IPS-18a (cell line): Measurements from ENCODE around the gene DACT1.

Experiments
- H3K27ac ChIP-seq: one replicate; pipeline ENCODE4 v1.5.1; 2013; ENCODE audit warnings: low read length
- H3K27me3 ChIP-seq: one replicate; pipeline ENCODE4 v1.6.1; 2013; ENCODE audit warnings: mild to moderate bottlenecking, low read length; ENCODE audit not compliant: control insufficient read depth, insufficient read depth
- H3K36me3 ChIP-seq: one replicate; pipeline ENCODE4 v1.6.1; 2013; ENCODE audit warnings: low read depth, low read length; ENCODE audit not compliant: control insufficient read depth
- H3K4me1 ChIP-seq: one replicate; pipeline ENCODE4 v1.6.1; 2013; ENCODE audit warnings: low read depth, low read length; ENCODE audit not compliant: control insufficient read depth
- H3K4me3 ChIP-seq: one replicate; pipeline ENCODE4 v1.5.1; 2013; ENCODE audit warnings: low read length
- H3K9ac ChIP-seq: one replicate; pipeline ENCODE4 v1.6.1; 2013; ENCODE audit warnings: mild to moderate bottlenecking, low read length, moderate library complexity
- H3K9me3 ChIP-seq: one replicate; pipeline ENCODE4 v1.6.1; 2013; ENCODE audit warnings: low read depth, low read length; ENCODE audit not compliant: control insufficient read depth

DACT1 gene

DNA sequence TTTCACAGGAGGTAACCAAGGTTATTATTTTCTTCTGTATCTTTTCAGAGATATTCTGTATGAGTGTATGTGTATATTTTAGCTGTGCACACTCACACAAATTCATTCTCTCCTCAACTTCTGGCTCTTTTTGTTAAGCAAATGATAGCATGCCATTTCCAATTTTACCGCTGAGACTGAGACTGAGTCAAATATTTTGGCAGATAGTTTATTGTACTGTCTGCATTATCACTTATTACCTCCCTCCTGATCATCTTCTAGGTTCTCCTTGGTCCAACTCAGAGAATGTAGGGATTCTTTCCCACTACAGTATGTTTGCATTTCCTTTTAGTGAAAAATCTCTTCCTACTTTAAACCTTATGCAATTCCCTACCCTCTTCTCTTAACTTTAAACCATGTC, 33.3 kb downstream of the DACT1 start:
- H3K27me3 ChIP-seq, result no peaks in the 10 kb centered on the region
- no peaks in the 10 kb centered on the region for H3K4me1 ChIP-seq
- H3K27ac ChIP-seq, result no peak overlapping the region
- H3K4me3 ChIP-seq, result no peak overlapping the region
- no peaks in the 10 kb centered on the region for H3K9me3 ChIP-seq
- no peak overlapping the region for H3K9ac ChIP-seq
- no peaks in the 10 kb centered on the region for H3K36me3 ChIP-seq

DNA sequence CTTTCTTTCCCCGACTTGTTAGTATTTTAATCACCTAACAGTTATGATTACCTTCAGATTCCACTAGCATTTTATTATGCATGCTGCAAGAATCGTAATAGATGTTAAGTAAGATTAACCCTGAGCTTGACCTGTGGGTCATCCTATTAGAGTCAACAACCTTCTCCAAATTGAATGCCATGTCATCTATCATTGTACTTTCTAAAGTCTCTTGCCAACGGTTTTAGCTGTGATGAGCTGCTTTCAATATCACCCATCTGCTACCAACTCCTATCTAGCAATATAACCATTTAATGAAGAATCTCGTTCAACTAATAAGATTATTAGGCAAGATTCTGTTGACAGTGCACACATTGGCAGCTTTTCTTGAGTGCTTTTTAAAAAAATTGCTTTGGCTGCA, 33.7 kb downstream of the DACT1 start:
- no peak overlapping the region for H3K9ac ChIP-seq
- H3K27ac ChIP-seq, result no peak overlapping the region
- H3K27me3 ChIP-seq, result no peaks in the 10 kb centered on the region
- no peaks in the 10 kb centered on the region for H3K9me3 ChIP-seq
- no peaks in the 10 kb centered on the region for H3K36me3 ChIP-seq
- no peaks in the 10 kb centered on the region for H3K4me1 ChIP-seq
- H3K4me3 ChIP-seq, result no peak overlapping the region

DNA sequence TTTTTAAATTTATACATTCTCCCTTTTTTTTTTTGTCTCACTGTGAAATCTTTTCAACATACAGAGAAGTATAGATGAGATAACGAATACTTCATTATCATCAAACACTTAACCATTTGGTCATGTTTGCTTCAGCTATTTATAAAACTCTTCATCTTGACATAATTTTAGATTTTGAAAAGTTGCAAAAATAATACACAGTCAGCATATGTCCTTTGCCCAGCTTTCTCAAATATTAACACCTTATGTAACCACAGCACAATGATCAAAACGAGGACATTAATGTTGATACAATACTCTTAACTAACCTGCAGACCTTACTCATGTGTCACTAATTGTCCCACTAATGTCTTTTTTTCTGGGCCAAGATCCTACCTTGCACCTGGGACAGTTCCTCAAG, 36.0 kb downstream of the DACT1 start:
- Histone ChIP-seq H3K4me3 (no peak overlapping the region), H3K27me3 (no peaks in the 10 kb centered on the region), H3K4me1 (no peaks in the 10 kb centered on the region), H3K9ac (no peak overlapping the region), H3K9me3 (no peaks in the 10 kb centered on the region), H3K27ac (no peak overlapping the region), H3K36me3 (no peaks in the 10 kb centered on the region)

DNA sequence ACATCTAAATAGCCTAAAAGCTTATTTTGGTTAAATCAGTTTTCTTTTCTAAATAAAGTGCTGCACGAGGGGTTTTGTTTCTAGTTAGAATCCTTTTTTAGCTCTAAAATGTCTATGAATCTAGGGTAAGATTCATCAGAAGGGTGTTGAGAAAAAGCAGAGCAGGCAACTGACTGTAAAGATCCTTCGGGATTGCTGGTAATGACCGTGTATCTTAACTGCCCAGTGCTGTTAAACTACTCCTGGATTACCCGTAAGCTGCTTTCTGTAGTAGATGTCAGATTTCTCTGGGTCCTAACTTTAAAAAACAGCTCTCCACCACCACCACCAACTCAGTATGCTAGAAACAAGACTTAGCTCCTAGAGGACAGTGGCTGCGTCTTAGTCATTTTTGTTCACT, 39.2 kb downstream of the DACT1 start:
- H3K4me1 ChIP-seq, result no peaks in the 10 kb centered on the region
- no peak overlapping the region for H3K27ac ChIP-seq
- H3K4me3 ChIP-seq, result no peak overlapping the region
- H3K36me3 ChIP-seq, result no peaks in the 10 kb centered on the region
- no peak overlapping the region for H3K9ac ChIP-seq
- no peaks in the 10 kb centered on the region for H3K27me3 ChIP-seq
- H3K9me3 ChIP-seq, result no peaks in the 10 kb centered on the region

DNA sequence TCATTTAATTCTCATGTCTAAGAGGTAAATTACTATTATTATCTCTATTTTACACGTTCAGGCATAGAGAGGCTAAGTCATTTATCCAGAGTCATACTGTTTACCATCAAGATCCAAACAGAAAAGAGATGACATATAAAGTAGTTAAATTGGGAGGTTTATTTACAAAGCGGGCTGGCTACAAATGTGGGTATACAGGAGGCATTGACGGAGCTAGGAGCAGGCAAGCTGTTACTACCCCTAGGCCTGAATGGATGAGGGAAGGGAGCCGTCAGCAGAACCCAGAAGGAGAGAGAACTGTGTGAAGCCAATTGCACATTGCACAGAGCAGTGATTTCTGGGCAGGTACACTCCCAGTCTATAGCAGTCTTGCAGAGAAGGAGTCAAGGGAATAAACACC, 39.8 kb downstream of the DACT1 start:
- no peak overlapping the region for H3K4me3 ChIP-seq
- no peak overlapping the region for H3K9ac ChIP-seq
- H3K4me1 ChIP-seq, result no peaks in the 10 kb centered on the region
- H3K27ac ChIP-seq, result no peak overlapping the region
- H3K36me3 ChIP-seq, result no peaks in the 10 kb centered on the region
- no peaks in the 10 kb centered on the region for H3K9me3 ChIP-seq
- no peaks in the 10 kb centered on the region for H3K27me3 ChIP-seq

DNA sequence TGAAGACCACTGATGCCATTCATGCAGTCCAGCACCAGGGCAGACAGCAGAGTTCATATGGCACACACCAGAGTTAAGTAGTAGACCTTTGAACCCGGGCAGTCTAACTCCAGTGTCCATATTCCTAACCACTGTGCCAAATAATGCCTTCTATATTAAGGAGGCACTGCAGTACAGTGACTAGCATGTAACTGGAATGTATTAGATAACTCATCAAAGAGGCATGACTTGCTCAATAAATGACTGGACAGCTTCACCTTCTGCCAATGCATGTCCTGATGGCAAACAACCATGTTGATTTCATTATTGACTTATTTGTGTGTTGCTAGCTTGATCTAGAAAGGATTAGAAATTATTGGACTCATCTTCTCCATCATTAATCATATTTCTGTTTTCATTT, 40.2 kb downstream of the DACT1 start:
- no peak overlapping the region for H3K27ac ChIP-seq
- H3K27me3 ChIP-seq, result no peaks in the 10 kb centered on the region
- no peaks in the 10 kb centered on the region for H3K4me1 ChIP-seq
- no peaks in the 10 kb centered on the region for H3K36me3 ChIP-seq
- no peak overlapping the region for H3K4me3 ChIP-seq
- H3K9me3 ChIP-seq, result no peaks in the 10 kb centered on the region
- H3K9ac ChIP-seq, result no peak overlapping the region

DNA sequence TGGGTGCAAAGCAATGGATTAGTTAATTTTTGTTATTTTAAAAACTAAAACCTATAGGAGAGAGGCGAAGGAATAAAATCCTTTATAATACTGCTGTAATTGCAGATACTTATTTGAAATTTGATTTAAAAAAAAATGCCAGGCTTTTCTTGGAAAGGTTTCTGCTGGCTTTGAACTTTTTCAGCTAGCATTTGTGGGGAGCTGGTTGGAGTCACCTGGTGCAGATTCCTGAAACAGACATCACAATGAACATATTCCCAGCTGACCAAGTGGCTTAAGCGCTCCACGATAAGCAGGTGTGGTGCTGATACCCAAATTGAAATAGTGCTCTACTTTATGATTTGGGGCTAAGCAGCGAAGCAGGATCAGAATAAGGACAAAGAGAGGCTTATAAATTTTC, 42.9 kb downstream of the DACT1 start:
- Histone ChIP-seq H3K36me3 (no peaks in the 10 kb centered on the region), H3K4me1 (no peaks in the 10 kb centered on the region), H3K27me3 (no peaks in the 10 kb centered on the region), H3K9ac (no peak overlapping the region), H3K27ac (no peak overlapping the region), H3K4me3 (no peak overlapping the region), H3K9me3 (no peaks in the 10 kb centered on the region)

DNA sequence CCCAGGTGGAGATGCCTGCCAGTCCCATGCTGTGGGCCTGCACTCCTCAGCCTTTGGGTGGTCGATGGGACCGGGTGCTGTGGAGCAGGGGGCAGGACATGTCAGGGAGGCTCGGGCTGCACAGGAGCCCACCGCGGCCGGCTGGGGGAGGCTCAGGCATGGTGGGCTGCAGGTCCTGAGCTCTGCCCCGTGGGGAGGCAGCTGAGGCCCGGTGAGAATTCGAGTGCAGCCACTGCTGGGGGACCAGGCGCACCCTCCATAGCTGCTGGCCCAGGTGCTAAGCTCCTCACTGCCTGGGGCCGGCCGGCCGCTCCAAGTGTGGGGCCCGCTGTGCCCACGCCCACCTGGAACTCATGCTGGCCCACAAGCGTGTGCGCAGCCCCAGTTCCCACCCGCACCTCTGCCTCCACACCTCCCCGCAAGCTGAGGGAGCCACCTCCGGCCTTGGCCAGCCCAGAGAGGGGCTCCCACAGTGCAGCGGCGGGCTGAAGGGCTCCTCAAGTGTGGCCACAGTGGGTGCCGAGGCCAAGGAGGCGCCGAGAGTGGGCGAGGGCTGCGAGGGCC, 49.6 kb downstream of the DACT1 start:
- H3K9ac ChIP-seq, result no peak overlapping the region
- no peak overlapping the region for H3K27ac ChIP-seq
- H3K27me3 ChIP-seq, result no peaks in the 10 kb centered on the region
- peaks cover 7% of the 10 kb centered on the region for H3K9me3 ChIP-seq
- no peaks in the 10 kb centered on the region for H3K36me3 ChIP-seq
- no peaks in the 10 kb centered on the region for H3K4me1 ChIP-seq
- no peak overlapping the region for H3K4me3 ChIP-seq

DNA sequence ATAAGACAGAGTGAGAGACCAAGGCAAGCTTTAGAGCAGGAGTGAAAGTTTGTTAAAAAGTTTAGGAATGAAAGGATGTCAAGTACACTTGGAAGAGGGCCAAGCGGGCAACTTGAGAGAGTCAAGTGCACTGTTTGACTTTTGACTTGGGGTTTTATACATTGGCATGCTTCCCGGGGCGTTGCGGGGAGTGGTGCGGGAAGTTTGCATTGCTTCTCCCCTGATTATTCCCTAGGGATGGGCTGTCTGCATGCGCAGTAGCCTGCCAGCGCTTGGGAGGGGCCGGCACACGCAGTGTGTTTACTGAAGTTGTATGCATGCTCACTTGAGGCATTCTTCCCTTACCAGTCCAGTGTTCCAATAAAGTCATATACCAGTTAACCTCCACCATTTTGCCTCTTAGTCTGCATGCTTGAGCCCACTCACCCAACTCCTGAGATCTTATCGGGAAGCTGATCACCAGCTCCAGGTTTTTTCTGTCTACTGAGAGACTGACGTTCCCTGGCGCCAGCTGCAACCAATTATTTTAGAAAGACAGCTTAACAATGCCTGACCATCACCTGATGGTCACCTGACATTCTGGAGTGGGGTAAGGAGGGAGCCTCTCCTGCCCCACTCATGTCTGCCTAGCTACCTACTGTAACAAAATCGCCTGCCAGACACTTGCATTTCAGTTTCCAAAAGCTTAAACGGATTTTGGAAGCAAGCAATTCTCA, 53.2 kb downstream of the DACT1 start:
- Histone ChIP-seq H3K27ac (no peak overlapping the region), H3K9ac (no peak overlapping the region), H3K36me3 (no peaks in the 10 kb centered on the region), H3K4me1 (no peaks in the 10 kb centered on the region), H3K27me3 (no peaks in the 10 kb centered on the region), H3K9me3 (peaks cover 7% of the 10 kb centered on the region), H3K4me3 (no peak overlapping the region)

DNA sequence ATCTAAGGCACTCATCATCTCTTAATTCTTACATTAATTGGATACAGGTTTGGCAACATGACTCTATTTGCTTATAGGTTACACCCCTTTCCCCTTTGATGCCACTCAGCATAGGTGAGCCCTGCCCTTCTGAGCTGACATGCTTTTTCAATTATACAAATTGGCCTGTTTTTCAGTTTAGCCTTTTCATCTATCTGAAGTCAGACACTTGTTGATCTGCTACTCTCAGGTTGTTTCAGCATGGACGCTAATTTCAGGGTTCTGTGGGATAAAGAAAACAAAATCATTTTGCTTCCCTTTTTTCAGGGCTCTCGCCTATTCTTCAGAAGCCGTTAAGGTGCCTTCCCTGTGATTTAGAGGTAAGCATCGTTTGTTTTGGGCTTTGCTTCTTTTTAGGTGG, 55.3 kb downstream of the DACT1 start:
- H3K4me3 ChIP-seq, result no peak overlapping the region
- H3K9ac ChIP-seq, result no peak overlapping the region
- no peak overlapping the region for H3K27ac ChIP-seq
- no peaks in the 10 kb centered on the region for H3K36me3 ChIP-seq
- no peaks in the 10 kb centered on the region for H3K27me3 ChIP-seq
- peaks cover 3% of the 10 kb centered on the region for H3K9me3 ChIP-seq
- H3K4me1 ChIP-seq, result peaks cover 8% of the 10 kb centered on the region

DNA sequence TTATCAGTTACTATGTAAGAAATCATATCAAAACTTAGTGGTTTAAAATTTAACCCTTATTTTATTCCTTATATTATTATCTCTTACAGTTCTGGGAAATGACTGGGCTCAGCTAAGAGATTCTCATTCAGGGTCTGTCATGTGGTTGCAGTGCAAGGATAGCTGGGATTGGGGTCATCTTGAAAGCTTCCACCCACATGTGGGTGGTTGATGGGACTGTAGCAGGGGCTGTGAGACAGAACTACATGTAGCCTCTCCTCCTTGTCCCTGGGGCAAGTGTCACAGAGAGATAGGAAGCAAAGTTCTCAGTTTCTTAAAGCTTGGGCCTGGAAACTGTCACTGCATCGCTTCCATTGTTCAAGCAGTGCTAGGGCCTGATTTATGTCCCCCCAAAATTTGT, 57.8 kb downstream of the DACT1 start:
- peaks cover 12% of the 10 kb centered on the region for H3K4me1 ChIP-seq
- H3K9me3 ChIP-seq, result no peaks in the 10 kb centered on the region
- no peak overlapping the region for H3K9ac ChIP-seq
- H3K4me3 ChIP-seq, result no peak overlapping the region
- H3K27ac ChIP-seq, result no peak overlapping the region
- no peaks in the 10 kb centered on the region for H3K36me3 ChIP-seq
- no peaks in the 10 kb centered on the region for H3K27me3 ChIP-seq

DNA sequence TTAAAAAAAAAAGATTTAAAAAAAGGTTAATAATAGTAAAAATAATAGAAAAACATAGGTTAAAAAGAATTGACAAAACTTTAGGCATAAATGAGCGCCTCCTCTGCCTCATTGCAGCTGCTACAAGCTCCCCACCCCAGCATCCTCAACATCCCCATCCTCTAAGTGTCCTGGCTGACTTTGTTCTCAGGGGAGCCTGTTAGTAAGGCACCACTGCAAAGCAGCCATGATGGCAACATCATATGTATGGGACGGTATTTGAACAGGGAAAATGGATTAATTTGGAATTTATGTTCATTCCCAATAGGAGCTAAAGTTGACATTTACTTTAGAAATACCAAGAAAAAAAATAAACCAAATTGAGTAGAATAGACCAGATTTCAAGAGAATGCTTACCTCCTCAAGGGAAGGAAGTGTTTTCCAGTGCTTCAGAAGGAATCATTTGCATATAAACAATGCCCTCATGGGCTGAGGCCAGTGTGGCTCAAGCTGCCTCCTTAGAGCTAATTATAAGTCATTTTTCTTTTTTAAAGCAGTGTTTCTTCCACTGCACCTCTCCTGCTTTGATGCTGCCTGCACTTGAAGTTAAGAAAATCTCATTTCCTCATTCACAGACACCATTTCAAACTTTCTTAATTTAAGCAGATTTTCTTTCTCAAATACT, 59.6 kb downstream of the DACT1 start:
- Histone ChIP-seq H3K4me1 (peaks cover 12% of the 10 kb centered on the region), H3K27me3 (no peaks in the 10 kb centered on the region), H3K9me3 (no peaks in the 10 kb centered on the region), H3K27ac (peak overlapping the region; percentile 12), H3K4me3 (no peak overlapping the region), H3K36me3 (no peaks in the 10 kb centered on the region), H3K9ac (no peak overlapping the region)
